WTC11 (cell line): ENCODE measurements around the gene TRPC4AP. TPM values are rescaled to one million over a fixed set of nuclear protein-coding genes. Genes with fewer than 3 reads are reported as not detected.

Experiments
- ATAC-seq: fragments of 200-7000 bp; cut with Tn5 transposase; 2 replicates; pipeline ENCODE4 v1.10.0; 2021; ENCODE audit warnings: mild to moderate bottlenecking, moderate library complexity
- CTCF ChIA-PET: fragments of 300-600 bp; sonication (Branson Sonifier 250); formaldehyde crosslinking; loops from one replicate; lab custom pipeline; 2021; ENCODE audit warnings: antibody characterized with exemption; lab: Charles Lee
- POLR2A ChIA-PET: fragments of 350-600 bp; sonication (Branson Sonifier 250); formaldehyde crosslinking; loops from one replicate; lab custom pipeline; 2021; ENCODE audit warnings: antibody characterized with exemption; lab: Charles Lee
- DNase-seq: peaks from one replicate; pipeline ENCODE4 v3.0.0; 2021; ENCODE audit warnings: low spot score
- H3K27ac Mint-ChIP-seq: 2 replicates; pipeline ENCODE4 v1.8.0; 2021; ENCODE audit warnings: mixed read lengths
- H3K27me3 Mint-ChIP-seq: 2 replicates; pipeline ENCODE4 v1.8.0; 2021; ENCODE audit warnings: low read depth, mild to moderate bottlenecking, moderate library complexity, mixed read lengths
- H3K36me3 Mint-ChIP-seq: 2 replicates; pipeline ENCODE4 v1.8.0; 2021; ENCODE audit warnings: mixed read lengths
- H3K4me1 Mint-ChIP-seq: 2 replicates; pipeline ENCODE4 v1.8.0; 2022; ENCODE audit warnings: mixed read lengths
- H3K4me3 Mint-ChIP-seq: 2 replicates; pipeline ENCODE4 v1.8.0; 2021; ENCODE audit warnings: mild to moderate bottlenecking, moderate library complexity, mixed read lengths
- H3K9me3 Mint-ChIP-seq: 2 replicates; pipeline ENCODE4 v1.8.0; 2021; ENCODE audit warnings: mixed read lengths
- FOXP1 ChIP-seq: sonication (generic); formaldehyde crosslinking; IDR thresholded peaks from 2 replicates; pipeline ENCODE4 v1.8.0; 2022; ENCODE audit warnings: missing genetic modification reagents, mild to moderate bottlenecking, moderate library complexity, borderline replicate concordance
- JAZF1 ChIP-seq: fragments of 250-450 bp; sonication (Bioruptor Pico); IDR thresholded peaks from 2 replicates; pipeline ENCODE4 v1.9.0; 2021; ENCODE audit warnings: moderate library complexity, mild to moderate bottlenecking, inconsistent platforms
- PRRX2 ChIP-seq: fragments of 250-450 bp; sonication (Bioruptor Pico); IDR thresholded peaks from 2 replicates; pipeline ENCODE4 v1.8.0; 2021; ENCODE audit warnings: mild to moderate bottlenecking
- RORB ChIP-seq: fragments of 250-450 bp; sonication (Bioruptor Pico); IDR thresholded peaks from 2 replicates; pipeline ENCODE4 v1.9.0; 2021; ENCODE audit warnings: mild to moderate bottlenecking
- total RNA-seq: library from RNA; stranded (reverse); gene quantifications from 3 replicates; pipeline ENCODE4 v1.2.3, GENCODE V29; 2021
- TF ChIP-seq, protein P1 (sequence below): sonication (generic); formaldehyde crosslinking; IDR thresholded peaks from 2 replicates; pipeline ENCODE4 v1.8.0; 2023; ENCODE audit warnings: mild to moderate bottlenecking, missing genetic modification reagents
- TF ChIP-seq, protein P2 (sequence below): sonication (generic); formaldehyde crosslinking; IDR thresholded peaks from 2 replicates; pipeline ENCODE4 v1.8.1; 2022; ENCODE audit warnings: low read depth, mild to moderate bottlenecking, moderate library complexity, missing genetic modification reagents, borderline replicate concordance
- TF ChIP-seq, protein P3 (sequence below): sonication (generic); formaldehyde crosslinking; IDR thresholded peaks from 2 replicates; pipeline ENCODE4 v1.8.1; 2023; ENCODE audit warnings: mild to moderate bottlenecking, missing genetic modification reagents, moderate library complexity
- TF ChIP-seq, protein P4 (sequence below): sonication (generic); formaldehyde crosslinking; IDR thresholded peaks from 2 replicates; pipeline ENCODE4 v1.8.1; 2023; ENCODE audit warnings: mild to moderate bottlenecking, missing genetic modification reagents
- TF ChIP-seq, protein P5 (sequence below): fragments of 250-450 bp; sonication (Bioruptor Pico); IDR thresholded peaks from 2 replicates; pipeline ENCODE4 v2.1.2; 2022; ENCODE audit warnings: mild to moderate bottlenecking, moderate library complexity
- TF ChIP-seq, protein P6 (sequence below): sonication (generic); formaldehyde crosslinking; IDR thresholded peaks from 2 replicates; pipeline ENCODE4 v1.8.0; 2022; ENCODE audit warnings: mild to moderate bottlenecking, missing genetic modification reagents
- TF ChIP-seq, protein P7 (sequence below): fragments of 250-450 bp; sonication (Bioruptor Pico); IDR thresholded peaks from 2 replicates; pipeline ENCODE4 v1.9.0; 2021; ENCODE audit warnings: mild to moderate bottlenecking

The TRPC4AP gene
- total RNA-seq, 1 experiment from 2014 or later: 73.8 TPM

DNA sequence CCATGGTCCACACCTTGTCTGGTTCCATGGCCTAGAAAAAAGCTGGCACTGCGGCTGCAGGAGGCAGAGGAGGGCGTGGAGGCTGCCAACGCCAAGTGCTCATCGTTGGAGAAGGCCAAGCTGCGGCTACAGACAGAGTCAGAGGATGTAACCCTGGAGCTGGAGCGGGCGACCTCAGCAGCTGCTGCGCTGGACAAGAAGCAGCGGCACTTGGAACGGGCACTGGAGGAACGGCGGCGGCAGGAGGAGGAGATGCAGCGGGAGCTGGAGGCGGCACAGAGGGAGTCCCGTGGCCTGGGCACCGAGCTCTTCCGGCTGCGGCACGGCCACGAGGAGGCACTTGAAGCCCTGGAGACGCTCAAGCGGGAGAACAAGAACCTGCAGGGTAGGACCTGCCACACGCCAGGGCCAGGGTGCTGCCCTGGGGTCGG lies 93.6 kb downstream of the TRPC4AP start (continued):
- TF ChIP-seq, protein P1, sequence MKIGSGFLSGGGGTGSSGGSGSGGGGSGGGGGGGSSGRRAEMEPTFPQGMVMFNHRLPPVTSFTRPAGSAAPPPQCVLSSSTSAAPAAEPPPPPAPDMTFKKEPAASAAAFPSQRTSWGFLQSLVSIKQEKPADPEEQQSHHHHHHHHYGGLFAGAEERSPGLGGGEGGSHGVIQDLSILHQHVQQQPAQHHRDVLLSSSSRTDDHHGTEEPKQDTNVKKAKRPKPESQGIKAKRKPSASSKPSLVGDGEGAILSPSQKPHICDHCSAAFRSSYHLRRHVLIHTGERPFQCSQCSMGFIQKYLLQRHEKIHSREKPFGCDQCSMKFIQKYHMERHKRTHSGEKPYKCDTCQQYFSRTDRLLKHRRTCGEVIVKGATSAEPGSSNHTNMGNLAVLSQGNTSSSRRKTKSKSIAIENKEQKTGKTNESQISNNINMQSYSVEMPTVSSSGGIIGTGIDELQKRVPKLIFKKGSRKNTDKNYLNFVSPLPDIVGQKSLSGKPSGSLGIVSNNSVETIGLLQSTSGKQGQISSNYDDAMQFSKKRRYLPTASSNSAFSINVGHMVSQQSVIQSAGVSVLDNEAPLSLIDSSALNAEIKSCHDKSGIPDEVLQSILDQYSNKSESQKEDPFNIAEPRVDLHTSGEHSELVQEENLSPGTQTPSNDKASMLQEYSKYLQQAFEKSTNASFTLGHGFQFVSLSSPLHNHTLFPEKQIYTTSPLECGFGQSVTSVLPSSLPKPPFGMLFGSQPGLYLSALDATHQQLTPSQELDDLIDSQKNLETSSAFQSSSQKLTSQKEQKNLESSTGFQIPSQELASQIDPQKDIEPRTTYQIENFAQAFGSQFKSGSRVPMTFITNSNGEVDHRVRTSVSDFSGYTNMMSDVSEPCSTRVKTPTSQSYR (CRISPR knock-in tag): no peak
- TF ChIP-seq, protein P2, sequence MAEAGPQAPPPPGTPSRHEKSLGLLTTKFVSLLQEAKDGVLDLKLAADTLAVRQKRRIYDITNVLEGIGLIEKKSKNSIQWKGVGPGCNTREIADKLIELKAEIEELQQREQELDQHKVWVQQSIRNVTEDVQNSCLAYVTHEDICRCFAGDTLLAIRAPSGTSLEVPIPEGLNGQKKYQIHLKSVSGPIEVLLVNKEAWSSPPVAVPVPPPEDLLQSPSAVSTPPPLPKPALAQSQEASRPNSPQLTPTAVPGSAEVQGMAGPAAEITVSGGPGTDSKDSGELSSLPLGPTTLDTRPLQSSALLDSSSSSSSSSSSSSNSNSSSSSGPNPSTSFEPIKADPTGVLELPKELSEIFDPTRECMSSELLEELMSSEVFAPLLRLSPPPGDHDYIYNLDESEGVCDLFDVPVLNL: no peak

DNA sequence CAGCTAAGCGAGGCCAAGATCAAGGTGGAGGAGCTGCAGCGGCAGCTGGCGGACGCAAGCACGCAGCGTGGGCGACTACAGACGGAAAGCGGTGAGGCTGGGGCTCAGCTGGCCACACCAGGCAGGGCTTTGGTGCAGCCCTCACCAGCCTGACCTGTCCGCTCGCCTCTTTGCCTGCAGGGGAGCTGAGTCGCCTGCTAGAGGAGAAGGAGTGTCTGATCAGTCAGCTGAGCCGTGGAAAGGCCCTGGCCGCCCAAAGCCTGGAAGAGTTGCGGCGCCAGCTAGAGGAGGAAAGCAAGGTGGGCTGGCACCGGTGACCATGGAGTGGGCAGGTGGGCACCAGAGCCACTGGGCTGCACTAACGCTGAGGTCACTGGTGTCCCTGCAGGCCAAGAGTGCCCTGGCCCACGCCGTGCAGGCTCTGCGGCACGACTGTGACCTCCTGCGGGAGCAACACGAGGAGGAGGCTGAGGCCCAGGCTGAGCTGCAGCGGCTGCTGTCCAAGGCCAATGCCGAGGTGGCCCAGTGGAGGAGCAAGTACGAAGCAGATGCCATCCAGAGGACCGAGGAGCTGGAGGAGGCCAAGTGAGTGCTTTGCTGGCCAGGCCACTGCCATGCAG lies 94.2 kb downstream of the TRPC4AP start:
- ChIA-PET CTCF (interaction anchor here (0.7 to 7.3 kb wide), 11 partner anchors 12 to 808 kb away, joined by 3 to 152 read pairs (median 4); partner anchors contain the start of genes ACSS2, GGT7, GSS and MYH7B), POLR2A (no interaction called here)
- ATAC-seq (peak; percentile 38), DNase-seq (peak; percentile 56)
- H3K4me3 Mint-ChIP-seq: no peak overlapping the region
- TF ChIP-seq, protein P3, sequence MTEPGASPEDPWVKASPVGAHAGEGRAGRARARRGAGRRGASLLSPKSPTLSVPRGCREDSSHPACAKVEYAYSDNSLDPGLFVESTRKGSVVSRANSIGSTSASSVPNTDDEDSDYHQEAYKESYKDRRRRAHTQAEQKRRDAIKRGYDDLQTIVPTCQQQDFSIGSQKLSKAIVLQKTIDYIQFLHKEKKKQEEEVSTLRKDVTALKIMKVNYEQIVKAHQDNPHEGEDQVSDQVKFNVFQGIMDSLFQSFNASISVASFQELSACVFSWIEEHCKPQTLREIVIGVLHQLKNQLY (CRISPR knock-in tag): no peak
- TF ChIP-seq, protein P4, sequence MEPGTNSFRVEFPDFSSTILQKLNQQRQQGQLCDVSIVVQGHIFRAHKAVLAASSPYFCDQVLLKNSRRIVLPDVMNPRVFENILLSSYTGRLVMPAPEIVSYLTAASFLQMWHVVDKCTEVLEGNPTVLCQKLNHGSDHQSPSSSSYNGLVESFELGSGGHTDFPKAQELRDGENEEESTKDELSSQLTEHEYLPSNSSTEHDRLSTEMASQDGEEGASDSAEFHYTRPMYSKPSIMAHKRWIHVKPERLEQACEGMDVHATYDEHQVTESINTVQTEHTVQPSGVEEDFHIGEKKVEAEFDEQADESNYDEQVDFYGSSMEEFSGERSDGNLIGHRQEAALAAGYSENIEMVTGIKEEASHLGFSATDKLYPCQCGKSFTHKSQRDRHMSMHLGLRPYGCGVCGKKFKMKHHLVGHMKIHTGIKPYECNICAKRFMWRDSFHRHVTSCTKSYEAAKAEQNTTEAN (CRISPR knock-in tag): 0 out of 2 replicates have a peak, but pooled peaks have one; percentile 52
- TF ChIP-seq, protein P5, sequence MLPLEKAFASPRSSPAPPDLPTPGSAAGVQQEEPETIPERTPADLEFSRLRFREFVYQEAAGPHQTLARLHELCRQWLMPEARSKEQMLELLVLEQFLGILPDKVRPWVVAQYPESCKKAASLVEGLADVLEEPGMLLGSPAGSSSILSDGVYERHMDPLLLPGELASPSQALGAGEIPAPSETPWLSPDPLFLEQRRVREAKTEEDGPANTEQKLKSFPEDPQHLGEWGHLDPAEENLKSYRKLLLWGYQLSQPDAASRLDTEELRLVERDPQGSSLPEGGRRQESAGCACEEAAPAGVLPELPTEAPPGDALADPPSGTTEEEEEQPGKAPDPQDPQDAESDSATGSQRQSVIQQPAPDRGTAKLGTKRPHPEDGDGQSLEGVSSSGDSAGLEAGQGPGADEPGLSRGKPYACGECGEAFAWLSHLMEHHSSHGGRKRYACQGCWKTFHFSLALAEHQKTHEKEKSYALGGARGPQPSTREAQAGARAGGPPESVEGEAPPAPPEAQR (CRISPR knock-in tag): no peak
- TF ChIP-seq, protein P6, sequence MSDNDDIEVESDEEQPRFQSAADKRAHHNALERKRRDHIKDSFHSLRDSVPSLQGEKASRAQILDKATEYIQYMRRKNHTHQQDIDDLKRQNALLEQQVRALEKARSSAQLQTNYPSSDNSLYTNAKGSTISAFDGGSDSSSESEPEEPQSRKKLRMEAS (CRISPR knock-in tag): no peak
- peaks cover 6% of the 10 kb centered on the region for H3K4me1 Mint-ChIP-seq
- H3K9me3 Mint-ChIP-seq: no peaks in the 10 kb centered on the region
- peaks cover 20% of the 10 kb centered on the region for H3K36me3 Mint-ChIP-seq
- H3K27ac Mint-ChIP-seq: peak overlapping the region; percentile 73; the same call in 1 of the 2 replicates
- H3K27me3 Mint-ChIP-seq: no peaks in the 10 kb centered on the region

DNA sequence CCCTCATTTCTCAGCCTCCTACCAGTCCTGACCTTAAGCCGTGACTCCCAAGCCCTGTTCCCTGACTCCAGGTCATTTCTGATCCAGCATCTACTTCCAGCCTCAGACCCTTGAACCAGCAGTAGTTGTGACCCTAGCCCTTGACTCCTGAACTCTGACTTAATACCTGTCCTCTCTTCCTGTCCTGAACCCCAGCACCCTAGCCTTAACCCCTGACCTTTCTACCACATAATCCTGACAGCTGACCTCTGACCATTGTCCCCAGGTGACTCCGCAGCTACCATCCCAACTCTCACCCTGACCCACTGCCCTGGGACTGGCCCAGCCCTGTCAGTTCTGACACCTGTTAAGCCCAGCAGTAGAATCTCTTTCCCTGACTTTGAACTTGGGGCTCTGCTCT lies 94.8 kb downstream of the TRPC4AP start:
- DNase-seq (no peak), ATAC-seq (no peak)
- TF ChIP-seq FOXP1 (CRISPR knock-in tag) (no peak), JAZF1 (CRISPR knock-in tag) (no peak), RORB (no peak), PRRX2 (CRISPR knock-in tag) (no peak)
- TF ChIP-seq, protein P7, sequence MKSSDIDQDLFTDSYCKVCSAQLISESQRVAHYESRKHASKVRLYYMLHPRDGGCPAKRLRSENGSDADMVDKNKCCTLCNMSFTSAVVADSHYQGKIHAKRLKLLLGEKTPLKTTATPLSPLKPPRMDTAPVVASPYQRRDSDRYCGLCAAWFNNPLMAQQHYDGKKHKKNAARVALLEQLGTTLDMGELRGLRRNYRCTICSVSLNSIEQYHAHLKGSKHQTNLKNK (CRISPR knock-in tag): no peak
- H3K4me1 Mint-ChIP-seq: peaks cover 6% of the 10 kb centered on the region
- ChIA-PET CTCF (interaction anchor here (0.7 to 7.3 kb wide), 12 partner anchors 12 to 807 kb away, joined by 3 to 152 read pairs (median 4); partner anchors contain the start of genes ACSS2, GGT7, GSS and MYH7B), POLR2A (interaction anchor here (0.8 to 1.9 kb wide), 2 partner anchors 124 to 228 kb away, joined by 4 to 5 read pairs; no protein-coding TSS in a partner anchor)
- H3K27me3 Mint-ChIP-seq: no peaks in the 10 kb centered on the region
- H3K4me3 Mint-ChIP-seq: no peak overlapping the region
- no peaks in the 10 kb centered on the region for H3K9me3 Mint-ChIP-seq
- H3K27ac Mint-ChIP-seq: peak overlapping the region; percentile 73; the same call in 1 of the 2 replicates
- peaks cover 17% of the 10 kb centered on the region for H3K36me3 Mint-ChIP-seq
